ENCODE results near the gene AOC3.
A peak's percentile ranks its signal among the peaks of the same experiment; 100 is the strongest.

Gene AOC3

GRCh38 chr17:42819939-42820535, 31.0 kb upstream of the AOC3 start:
- H3K23ac ChIP-seq (ENCODE audit: low read length) = no peak overlapping the region
- H3K79me2 ChIP-seq (ENCODE audit: control insufficient read depth, insufficient read depth, low read length, poor library complexity) = peaks cover 4% of the 10 kb centered on the region
- no peak overlapping the region for H2BK5ac ChIP-seq (ENCODE audit: low read depth, low read length, poor library complexity)
- H3K4me1 ChIP-seq (ENCODE audit: control insufficient read depth in 1 of 2, insufficient read depth in 2 of 2, low read length in 2 of 2) = peaks cover 5% of the 10 kb centered on the region in 2 experiments
- H2AFZ ChIP-seq (ENCODE audit: insufficient read depth, low read length, poor library complexity) = no peak overlapping the region
- H3K79me1 ChIP-seq (ENCODE audit: low read length) = peaks cover 6% of the 10 kb centered on the region
- H4K91ac ChIP-seq (ENCODE audit: low read depth, low read length) = no peak overlapping the region
- H3K18ac ChIP-seq (ENCODE audit: low read length) = no peak overlapping the region
- H3K4me2 ChIP-seq (ENCODE audit: low read length) = no peak overlapping the region
- no peak overlapping the region for H3K4me3 ChIP-seq (ENCODE audit: low read depth, low read length)
- no CpG with 5 or more reads among the region's 2 CpGs for WGBS (ENCODE audit: extremely low coverage, insufficient coverage, insufficient read length)
- no peak overlapping the region for H3K14ac ChIP-seq (ENCODE audit: low read length)
- no peaks in the 10 kb centered on the region for H3K27me3 ChIP-seq (ENCODE audit: insufficient read depth, low read length)
- peaks cover 20 to 47% of the 10 kb centered on the region in 2 experiments for H3K36me3 ChIP-seq (ENCODE audit: control insufficient read depth in 1 of 2, insufficient read depth in 2 of 2, low read length in 2 of 2)
- peak; percentile 24 to 58 for DNase-seq
- no peak overlapping the region for H4K12ac ChIP-seq (ENCODE audit: low read depth, low read length)
- H2BK12ac ChIP-seq (ENCODE audit: low read length) = no peak overlapping the region
- H3K9me3 ChIP-seq (ENCODE audit: insufficient read depth, low read depth, low read length) = peaks cover 4% of the 10 kb centered on the region
- H4K8ac ChIP-seq (ENCODE audit: low read depth, low read length) = no peak overlapping the region
- no peak overlapping the region for H3K27ac ChIP-seq (ENCODE audit: low read depth, low read length)
- no peak overlapping the region for H2BK120ac ChIP-seq (ENCODE audit: insufficient read depth, low read length, poor library complexity)
- no peak overlapping the region for H3K4ac ChIP-seq (ENCODE audit: low read depth, low read length)
- H3K9ac ChIP-seq (ENCODE audit: low read length) = no peak overlapping the region
- no peak overlapping the region for H2AK5ac ChIP-seq (ENCODE audit: low read length)

GRCh38 chr17:42821176-42821575, 29.8 kb upstream of the AOC3 start:
- no peak overlapping the region for H3K4me2 ChIP-seq (ENCODE audit: low read length)
- H3K27me3 ChIP-seq (ENCODE audit: insufficient read depth, low read length) = no peaks in the 10 kb centered on the region
- H2AFZ ChIP-seq (ENCODE audit: insufficient read depth, low read length, poor library complexity) = no peak overlapping the region
- no peak overlapping the region for H2BK5ac ChIP-seq (ENCODE audit: low read depth, low read length, poor library complexity)
- peaks cover 20 to 36% of the 10 kb centered on the region in 2 experiments for H3K36me3 ChIP-seq (ENCODE audit: control insufficient read depth in 1 of 2, insufficient read depth in 2 of 2, low read length in 2 of 2)
- H3K18ac ChIP-seq (ENCODE audit: low read length) = no peak overlapping the region
- no peak overlapping the region for H4K91ac ChIP-seq (ENCODE audit: low read depth, low read length)
- no peak overlapping the region for H3K4ac ChIP-seq (ENCODE audit: low read depth, low read length)
- no peak overlapping the region for H3K14ac ChIP-seq (ENCODE audit: low read length)
- peaks cover 4% of the 10 kb centered on the region for H3K79me2 ChIP-seq (ENCODE audit: control insufficient read depth, insufficient read depth, low read length, poor library complexity)
- H2AK5ac ChIP-seq (ENCODE audit: low read length) = no peak overlapping the region
- H4K12ac ChIP-seq (ENCODE audit: low read depth, low read length) = no peak overlapping the region
- H3K79me1 ChIP-seq (ENCODE audit: low read length) = peaks cover 6% of the 10 kb centered on the region
- no peak overlapping the region for H3K27ac ChIP-seq (ENCODE audit: low read depth, low read length)
- no peak overlapping the region for H3K9ac ChIP-seq (ENCODE audit: low read length)
- no peak overlapping the region for H3K4me3 ChIP-seq (ENCODE audit: low read depth, low read length)
- no peak overlapping the region for H2BK12ac ChIP-seq (ENCODE audit: low read length)
- H4K8ac ChIP-seq (ENCODE audit: low read depth, low read length) = no peak overlapping the region
- peak; percentile 74 to 75 for DNase-seq
- H2BK120ac ChIP-seq (ENCODE audit: insufficient read depth, low read length, poor library complexity) = no peak overlapping the region
- no CpG with 5 or more reads among the region's 7 CpGs for WGBS (ENCODE audit: extremely low coverage, insufficient coverage, insufficient read length)
- H3K9me3 ChIP-seq (ENCODE audit: insufficient read depth, low read depth, low read length) = peaks cover 4% of the 10 kb centered on the region
- H3K23ac ChIP-seq (ENCODE audit: low read length) = no peak overlapping the region
- peaks cover 5% of the 10 kb centered on the region in 2 experiments for H3K4me1 ChIP-seq (ENCODE audit: control insufficient read depth in 1 of 2, insufficient read depth in 2 of 2, low read length in 2 of 2)

- no peak overlapping the region for H3K4me3 ChIP-seq (ENCODE audit: low read depth, low read length)
- peaks cover 5% of the 10 kb centered on the region in 2 experiments for H3K4me1 ChIP-seq (ENCODE audit: control insufficient read depth in 1 of 2, insufficient read depth in 2 of 2, low read length in 2 of 2)
- no peak overlapping the region for H2AK5ac ChIP-seq (ENCODE audit: low read length)
- H3K9me3 ChIP-seq (ENCODE audit: insufficient read depth, low read depth, low read length) = no peaks in the 10 kb centered on the region
- no peak overlapping the region for H3K9ac ChIP-seq (ENCODE audit: low read length)
- peaks cover 4% of the 10 kb centered on the region for H3K79me2 ChIP-seq (ENCODE audit: control insufficient read depth, insufficient read depth, low read length, poor library complexity)
- no peak overlapping the region for H3K14ac ChIP-seq (ENCODE audit: low read length)
- H3K79me1 ChIP-seq (ENCODE audit: low read length) = peaks cover 6% of the 10 kb centered on the region
- no peak overlapping the region for H3K4me2 ChIP-seq (ENCODE audit: low read length)
- no peak overlapping the region for H4K8ac ChIP-seq (ENCODE audit: low read depth, low read length)
- WGBS (ENCODE audit: extremely low coverage, insufficient coverage, insufficient read length) = no CpG with 5 or more reads among the region's 1 CpG
- no peaks in the 10 kb centered on the region for H3K36me3 ChIP-seq (ENCODE audit: control insufficient read depth in 1 of 2, insufficient read depth in 2 of 2, low read length in 2 of 2)
- H3K27ac ChIP-seq (ENCODE audit: low read depth, low read length) = no peak overlapping the region
- H2BK12ac ChIP-seq (ENCODE audit: low read length) = no peak overlapping the region
- H3K18ac ChIP-seq (ENCODE audit: low read length) = no peak overlapping the region
- no peaks in the 10 kb centered on the region for H3K27me3 ChIP-seq (ENCODE audit: insufficient read depth, low read length)
- no peak overlapping the region for H4K12ac ChIP-seq (ENCODE audit: low read depth, low read length)
- H3K4ac ChIP-seq (ENCODE audit: low read depth, low read length) = no peak overlapping the region
- no peak overlapping the region for H2BK120ac ChIP-seq (ENCODE audit: insufficient read depth, low read length, poor library complexity)
- no peak overlapping the region for H2AFZ ChIP-seq (ENCODE audit: insufficient read depth, low read length, poor library complexity)
- no peak overlapping the region for H2BK5ac ChIP-seq (ENCODE audit: low read depth, low read length, poor library complexity)
- DNase-seq = no peak
- no peak overlapping the region for H3K23ac ChIP-seq (ENCODE audit: low read length)
- H4K91ac ChIP-seq (ENCODE audit: low read depth, low read length) = no peak overlapping the region
Measured at GRCh38 chr17:42827472-42827871, 23.5 kb upstream of the AOC3 start.

- no peaks in the 10 kb centered on the region for H3K9me3 ChIP-seq (ENCODE audit: insufficient read depth, low read depth, low read length)
- no peak overlapping the region for H2BK120ac ChIP-seq (ENCODE audit: insufficient read depth, low read length, poor library complexity)
- H2AFZ ChIP-seq (ENCODE audit: insufficient read depth, low read length, poor library complexity) = no peak overlapping the region
- no peak overlapping the region for H3K23ac ChIP-seq (ENCODE audit: low read length)
- H3K4ac ChIP-seq (ENCODE audit: low read depth, low read length) = no peak overlapping the region
- no peak overlapping the region for H2BK5ac ChIP-seq (ENCODE audit: low read depth, low read length, poor library complexity)
- no peak overlapping the region for H3K4me3 ChIP-seq (ENCODE audit: low read depth, low read length)
- no peaks in the 10 kb centered on the region for H3K27me3 ChIP-seq (ENCODE audit: insufficient read depth, low read length)
- H3K4me1 ChIP-seq (ENCODE audit: control insufficient read depth in 1 of 2, insufficient read depth in 2 of 2, low read length in 2 of 2) = peaks cover 0 to 3% of the 10 kb centered on the region in 2 experiments
- no peak overlapping the region for H3K18ac ChIP-seq (ENCODE audit: low read length)
- no peak overlapping the region for H4K8ac ChIP-seq (ENCODE audit: low read depth, low read length)
- no peak overlapping the region for H4K12ac ChIP-seq (ENCODE audit: low read depth, low read length)
- H3K36me3 ChIP-seq (ENCODE audit: control insufficient read depth in 1 of 2, insufficient read depth in 2 of 2, low read length in 2 of 2) = peaks cover 5 to 11% of the 10 kb centered on the region in 2 experiments
- H3K9ac ChIP-seq (ENCODE audit: low read length) = no peak overlapping the region
- H3K79me1 ChIP-seq (ENCODE audit: low read length) = peaks cover 10% of the 10 kb centered on the region
- no peak overlapping the region for H2AK5ac ChIP-seq (ENCODE audit: low read length)
- H3K4me2 ChIP-seq (ENCODE audit: low read length) = no peak overlapping the region
- H4K91ac ChIP-seq (ENCODE audit: low read depth, low read length) = no peak overlapping the region
- H3K27ac ChIP-seq (ENCODE audit: low read depth, low read length) = no peak overlapping the region
- DNase-seq = no peak
- no peak overlapping the region for H2BK12ac ChIP-seq (ENCODE audit: low read length)
- H3K14ac ChIP-seq (ENCODE audit: low read length) = no peak overlapping the region
- H3K79me2 ChIP-seq (ENCODE audit: control insufficient read depth, insufficient read depth, low read length, poor library complexity) = peaks cover 8% of the 10 kb centered on the region
Measured at GRCh38 chr17:42830971-42831370, 20.0 kb upstream of the AOC3 start.
